Measurements from ENCODE around the gene MYO15A.

The MYO15A gene

DNA sequence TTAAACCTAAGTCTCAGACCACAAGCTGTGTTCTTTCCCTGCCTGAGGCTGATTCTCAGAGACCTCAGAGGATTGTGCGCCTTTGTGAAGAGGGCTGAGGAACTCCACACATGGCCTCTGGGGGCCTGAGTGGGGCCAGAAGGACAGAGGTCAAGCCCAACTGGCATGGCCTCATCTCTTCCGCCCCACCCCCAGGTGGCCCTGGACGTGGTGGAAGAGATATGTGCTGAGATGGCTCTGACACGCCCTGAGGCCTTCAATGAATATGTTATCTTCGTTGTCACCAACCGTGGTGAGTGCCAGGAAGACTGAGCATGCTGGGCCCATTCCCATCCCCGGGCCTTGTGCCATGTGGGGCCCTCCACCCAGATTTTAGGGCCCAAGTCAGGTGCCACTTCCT is 55.0 kb downstream of the MYO15A start:
- no peak overlapping the region for H3K27ac Mint-ChIP-seq
- H3K9me3 Mint-ChIP-seq = no peaks in the 10 kb centered on the region
- peaks cover 3% of the 10 kb centered on the region for H3K4me1 Mint-ChIP-seq (ENCODE audit: low read depth)
- no peaks in the 10 kb centered on the region for H3K27me3 Mint-ChIP-seq (ENCODE audit: low read depth)
- no peak overlapping the region for H3K4me3 Mint-ChIP-seq
- DNase-seq (ENCODE audit: low spot score) = no peak
- no peaks in the 10 kb centered on the region for H3K36me3 Mint-ChIP-seq (ENCODE audit: low read depth)

DNA sequence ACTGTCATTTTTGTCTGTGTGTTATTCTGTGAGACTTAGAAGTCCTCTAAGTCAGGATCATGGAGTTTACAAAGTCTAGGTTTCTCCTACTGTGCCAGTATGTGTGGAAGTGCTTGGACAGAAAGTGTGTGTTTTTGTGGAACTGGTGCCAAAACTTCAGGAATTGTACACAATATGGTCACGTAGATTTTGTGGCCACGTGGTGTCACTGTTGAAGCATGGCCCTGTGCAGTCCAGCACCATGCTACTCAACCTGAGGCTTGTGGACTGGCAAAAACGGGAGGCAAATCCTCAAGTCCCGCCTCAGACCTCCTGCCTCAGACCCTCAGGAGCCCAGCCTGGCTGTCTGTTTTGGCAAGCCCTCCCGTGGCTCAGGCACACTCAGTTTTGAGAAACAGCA is 58.3 kb downstream of the MYO15A start:
- H3K9me3 Mint-ChIP-seq = no peaks in the 10 kb centered on the region
- no peak overlapping the region for H3K4me3 Mint-ChIP-seq
- no peaks in the 10 kb centered on the region for H3K36me3 Mint-ChIP-seq (ENCODE audit: low read depth)
- H3K27ac Mint-ChIP-seq = no peak overlapping the region
- no peaks in the 10 kb centered on the region for H3K27me3 Mint-ChIP-seq (ENCODE audit: low read depth)
- DNase-seq (ENCODE audit: low spot score) = no peak
- H3K4me1 Mint-ChIP-seq (ENCODE audit: low read depth) = no peaks in the 10 kb centered on the region

DNA sequence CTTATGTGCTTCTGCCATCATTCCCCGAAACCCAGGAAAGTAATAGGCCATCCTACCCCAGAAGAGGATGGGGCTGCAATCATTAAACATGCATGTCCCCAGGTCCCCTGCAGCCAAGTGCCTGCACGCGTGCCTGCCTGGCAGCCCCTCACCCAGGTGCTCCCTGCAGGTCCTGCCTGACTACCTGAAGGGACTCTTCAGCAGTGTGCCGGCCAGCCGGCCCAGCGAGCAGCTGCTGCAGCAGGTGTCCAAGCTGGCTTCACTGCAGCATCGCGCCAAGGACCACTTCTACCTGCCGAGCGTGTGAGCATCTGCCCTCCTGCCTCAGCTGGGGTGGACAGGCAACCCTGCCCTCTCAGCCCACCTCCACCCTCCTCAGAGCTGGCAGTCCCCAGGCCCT is 58.9 kb downstream of the MYO15A start:
- H3K9me3 Mint-ChIP-seq = no peaks in the 10 kb centered on the region
- H3K27me3 Mint-ChIP-seq (ENCODE audit: low read depth) = no peaks in the 10 kb centered on the region
- no peak overlapping the region for H3K27ac Mint-ChIP-seq
- no peaks in the 10 kb centered on the region for H3K4me1 Mint-ChIP-seq (ENCODE audit: low read depth)
- DNase-seq (ENCODE audit: low spot score) = no peak
- no peaks in the 10 kb centered on the region for H3K36me3 Mint-ChIP-seq (ENCODE audit: low read depth)
- no peak overlapping the region for H3K4me3 Mint-ChIP-seq

- no peak overlapping the region for H3K4me3 Mint-ChIP-seq
- H3K4me1 Mint-ChIP-seq (ENCODE audit: low read depth) = no peaks in the 10 kb centered on the region
- no peak for DNase-seq (ENCODE audit: low spot score)
- H3K27me3 Mint-ChIP-seq (ENCODE audit: low read depth) = no peaks in the 10 kb centered on the region
- no peaks in the 10 kb centered on the region for H3K9me3 Mint-ChIP-seq
- H3K36me3 Mint-ChIP-seq (ENCODE audit: low read depth) = no peaks in the 10 kb centered on the region
- H3K27ac Mint-ChIP-seq = no peak overlapping the region
Observed at GRCh38 chr17:18172531-18173278, 64.1 kb downstream of the MYO15A start.

- Mint-ChIP-seq H3K27me3 (ENCODE audit: low read depth) (no peaks in the 10 kb centered on the region), H3K9me3 (no peaks in the 10 kb centered on the region), H3K4me1 (ENCODE audit: low read depth) (no peaks in the 10 kb centered on the region), H3K27ac (no peak overlapping the region), H3K4me3 (no peak overlapping the region), H3K36me3 (ENCODE audit: low read depth) (no peaks in the 10 kb centered on the region)
- DNase-seq (ENCODE audit: low spot score) = no peak
Observed at GRCh38 chr17:18173740-18174139, 65.2 kb downstream of the MYO15A start.

- Mint-ChIP-seq H3K27me3 (ENCODE audit: low read depth) (no peaks in the 10 kb centered on the region), H3K27ac (no peak overlapping the region), H3K4me3 (no peak overlapping the region), H3K9me3 (no peaks in the 10 kb centered on the region), H3K4me1 (ENCODE audit: low read depth) (peaks cover 1% of the 10 kb centered on the region), H3K36me3 (ENCODE audit: low read depth) (no peaks in the 10 kb centered on the region)
- DNase-seq (ENCODE audit: low spot score) = no peak
Observed at GRCh38 chr17:18176176-18176575, 67.6 kb downstream of the MYO15A start.

GRCh38 chr17:18177133-18177532 is 68.6 kb downstream of the MYO15A start:
- no peak overlapping the region for H3K4me3 Mint-ChIP-seq
- no peak overlapping the region for H3K27ac Mint-ChIP-seq
- no peak for DNase-seq (ENCODE audit: low spot score)
- no peaks in the 10 kb centered on the region for H3K9me3 Mint-ChIP-seq
- no peaks in the 10 kb centered on the region for H3K36me3 Mint-ChIP-seq (ENCODE audit: low read depth)
- no peaks in the 10 kb centered on the region for H3K27me3 Mint-ChIP-seq (ENCODE audit: low read depth)
- peaks cover 11% of the 10 kb centered on the region for H3K4me1 Mint-ChIP-seq (ENCODE audit: low read depth)

- no peaks in the 10 kb centered on the region for H3K36me3 Mint-ChIP-seq (ENCODE audit: low read depth)
- no peaks in the 10 kb centered on the region for H3K27me3 Mint-ChIP-seq (ENCODE audit: low read depth)
- H3K4me3 Mint-ChIP-seq = no peak overlapping the region
- no peak overlapping the region for H3K27ac Mint-ChIP-seq
- peaks cover 12% of the 10 kb centered on the region for H3K4me1 Mint-ChIP-seq (ENCODE audit: low read depth)
- H3K9me3 Mint-ChIP-seq = no peaks in the 10 kb centered on the region
- DNase-seq (ENCODE audit: low spot score) = no peak
Observed at GRCh38 chr17:18177722-18178121, 69.2 kb downstream of the MYO15A start.

- peaks cover 12% of the 10 kb centered on the region for H3K4me1 Mint-ChIP-seq (ENCODE audit: low read depth)
- no peak overlapping the region for H3K4me3 Mint-ChIP-seq
- peak overlapping the region; percentile 20 for H3K27ac Mint-ChIP-seq
- no peaks in the 10 kb centered on the region for H3K9me3 Mint-ChIP-seq
- H3K27me3 Mint-ChIP-seq (ENCODE audit: low read depth) = no peaks in the 10 kb centered on the region
- H3K36me3 Mint-ChIP-seq (ENCODE audit: low read depth) = no peaks in the 10 kb centered on the region
- no peak for DNase-seq (ENCODE audit: low spot score)
Observed at GRCh38 chr17:18179196-18179595, 70.6 kb downstream of the MYO15A start.

- DNase-seq (ENCODE audit: low spot score) = no peak
- no peaks in the 10 kb centered on the region for H3K27me3 Mint-ChIP-seq (ENCODE audit: low read depth)
- peaks cover 14% of the 10 kb centered on the region for H3K4me1 Mint-ChIP-seq (ENCODE audit: low read depth)
- no peak overlapping the region for H3K4me3 Mint-ChIP-seq
- no peaks in the 10 kb centered on the region for H3K9me3 Mint-ChIP-seq
- peaks cover 3% of the 10 kb centered on the region for H3K36me3 Mint-ChIP-seq (ENCODE audit: low read depth)
- peak overlapping the region; percentile 20 for H3K27ac Mint-ChIP-seq
Observed at GRCh38 chr17:18179804-18180203, 71.2 kb downstream of the MYO15A start.

DNA sequence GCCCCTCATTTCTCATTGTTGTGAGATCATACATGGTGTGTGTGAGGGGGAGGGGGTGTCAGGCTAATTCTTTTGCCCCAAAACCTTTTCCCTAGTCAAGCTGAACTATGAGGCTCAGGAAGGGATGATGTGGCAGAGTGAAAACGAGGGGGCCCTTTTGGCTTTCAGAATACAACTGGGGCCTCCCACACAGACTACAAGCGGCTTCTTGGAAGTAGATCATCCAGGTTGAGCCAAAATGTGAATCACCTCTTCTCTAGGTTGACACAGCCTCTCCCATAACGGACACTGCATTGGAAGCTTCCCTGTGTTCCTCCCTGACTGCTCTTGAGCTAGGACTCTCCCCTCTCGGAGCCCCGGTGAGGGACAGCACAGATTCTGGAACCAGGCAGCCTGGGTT is 72.8 kb downstream of the MYO15A start:
- no peaks in the 10 kb centered on the region for H3K27me3 Mint-ChIP-seq (ENCODE audit: low read depth)
- peaks cover 15% of the 10 kb centered on the region for H3K36me3 Mint-ChIP-seq (ENCODE audit: low read depth)
- DNase-seq (ENCODE audit: low spot score) = peak; percentile 79
- H3K9me3 Mint-ChIP-seq = no peaks in the 10 kb centered on the region
- H3K27ac Mint-ChIP-seq = peak overlapping the region; percentile 98
- H3K4me3 Mint-ChIP-seq = peak overlapping the region; percentile 95
- peaks cover 27% of the 10 kb centered on the region for H3K4me1 Mint-ChIP-seq (ENCODE audit: low read depth)

- H3K36me3 Mint-ChIP-seq (ENCODE audit: low read depth) = peaks cover 23% of the 10 kb centered on the region
- H3K27me3 Mint-ChIP-seq (ENCODE audit: low read depth) = no peaks in the 10 kb centered on the region
- H3K9me3 Mint-ChIP-seq = no peaks in the 10 kb centered on the region
- H3K4me3 Mint-ChIP-seq = peak overlapping the region; percentile 95
- DNase-seq (ENCODE audit: low spot score) = no peak
- H3K4me1 Mint-ChIP-seq (ENCODE audit: low read depth) = peaks cover 36% of the 10 kb centered on the region
- peak overlapping the region; percentile 98 for H3K27ac Mint-ChIP-seq
Observed at GRCh38 chr17:18182110-18182977, 73.8 kb downstream of the MYO15A start.

DNA sequence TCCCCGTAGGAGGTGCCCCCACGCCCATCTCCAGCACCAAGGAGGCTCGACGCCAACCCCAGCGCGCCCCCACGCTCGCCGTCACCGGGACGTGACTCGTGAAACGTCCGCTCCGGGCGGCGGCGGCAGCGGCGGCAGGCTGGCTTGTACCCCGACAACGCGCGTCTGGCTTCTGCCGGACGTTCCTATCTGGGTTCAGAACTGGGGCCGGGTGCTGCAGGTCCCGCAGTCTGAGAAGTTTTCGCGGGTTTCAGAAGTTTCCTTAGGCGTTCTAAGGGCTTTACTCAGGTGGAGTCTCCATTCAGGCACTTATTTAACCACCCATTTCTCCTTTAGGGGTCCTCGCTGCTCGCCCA is 74.4 kb downstream of the MYO15A start:
- Mint-ChIP-seq H3K36me3 (ENCODE audit: low read depth) (peaks cover 26% of the 10 kb centered on the region), H3K4me1 (ENCODE audit: low read depth) (peaks cover 42% of the 10 kb centered on the region)

DNA sequence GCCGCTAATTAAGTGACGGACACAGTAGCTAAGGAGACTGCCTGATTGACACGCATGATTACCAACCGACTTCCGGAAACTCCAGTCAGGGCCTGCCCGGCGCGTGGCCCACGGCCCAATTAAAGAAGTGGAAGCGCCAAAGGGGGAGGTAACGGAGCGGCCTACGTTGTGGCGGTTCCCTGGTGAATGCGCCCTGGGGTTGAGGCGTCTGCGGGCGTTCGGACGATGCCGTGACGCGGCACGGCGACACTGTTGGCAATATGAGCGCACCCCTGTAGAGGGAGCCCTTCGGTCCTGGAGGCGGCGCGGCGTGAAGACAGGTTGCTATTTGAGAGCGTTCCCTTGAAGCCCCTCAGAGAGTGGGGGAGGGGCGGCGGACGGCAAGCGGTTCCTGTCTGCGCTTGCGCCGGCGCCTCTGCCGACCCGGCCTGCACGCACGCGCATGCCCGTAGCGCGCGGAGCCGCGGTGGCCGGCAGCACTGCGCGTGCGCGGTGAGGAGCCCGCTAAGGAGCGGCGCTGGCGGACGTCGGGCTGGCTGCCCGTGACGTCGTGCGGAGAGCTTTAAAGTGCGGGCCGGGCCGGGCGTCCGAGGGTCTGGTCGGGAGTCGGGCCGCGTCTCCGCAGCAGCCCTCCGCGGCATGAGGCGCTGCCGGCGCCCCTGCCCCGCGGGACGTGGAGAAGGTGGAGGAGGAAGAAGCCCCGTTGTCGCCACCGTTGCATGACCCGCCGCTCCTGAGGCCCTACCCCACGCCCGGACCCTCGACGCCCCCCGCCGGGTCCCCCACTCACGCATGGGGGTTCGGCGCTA is 75.0 kb downstream of the MYO15A start, which contains the start of gene ALKBH5:
TSS of gene ALKBH5 (plus strand) at position 495 of the 809 bp plus-strand sequence. CDS start 416 bp downstream, outside the sequence.
- H3K9me3 Mint-ChIP-seq = no peaks in the 10 kb centered on the region
- H3K36me3 Mint-ChIP-seq (ENCODE audit: low read depth) = peaks cover 30% of the 10 kb centered on the region
- peaks cover 47% of the 10 kb centered on the region for H3K4me1 Mint-ChIP-seq (ENCODE audit: low read depth)
- H3K4me3 Mint-ChIP-seq = peak within 1 kb of the TSS; percentile 98
- peak within 1 kb of the TSS; percentile 98 for H3K27ac Mint-ChIP-seq
- no peaks in the 10 kb centered on the region for H3K27me3 Mint-ChIP-seq (ENCODE audit: low read depth)
- DNase-seq (ENCODE audit: low spot score) = peak; percentile 97

More for the DNA sequence above, 74.4 kb downstream of the MYO15A start:
- H3K9me3 Mint-ChIP-seq = no peaks in the 10 kb centered on the region
- DNase-seq (ENCODE audit: low spot score) = peak; percentile 87
- peak overlapping the region; percentile 98 for H3K27ac Mint-ChIP-seq
- no peaks in the 10 kb centered on the region for H3K27me3 Mint-ChIP-seq (ENCODE audit: low read depth)
- H3K4me3 Mint-ChIP-seq = peak overlapping the region; percentile 95
